ENCODE data around the gene MRGPRX1. TPM values are rescaled to one million over a fixed set of nuclear protein-coding genes. Genes with fewer than 3 reads are reported as not detected.

The MRGPRX1 gene
- total RNA-seq, 1 donor from 2014 or later: not detected

- H3K27ac Mint-ChIP-seq (ENCODE audit: unreplicated experiment): peak overlapping the region; percentile 74
- H3K36me3 Mint-ChIP-seq (ENCODE audit: low read depth, unreplicated experiment): peaks cover 6% of the 10 kb centered on the region
- H3K4me1 Mint-ChIP-seq (ENCODE audit: unreplicated experiment): peaks cover 6% of the 10 kb centered on the region
- no peak overlapping the region for H3K4me3 Mint-ChIP-seq (ENCODE audit: unreplicated experiment)
- peaks cover 3% of the 10 kb centered on the region for H3K27me3 Mint-ChIP-seq (ENCODE audit: unreplicated experiment)
- no peak for DNase-seq (ENCODE audit: low spot score)
- no peaks in the 10 kb centered on the region for H3K9me3 Mint-ChIP-seq (ENCODE audit: unreplicated experiment)
- no peak for TF ChIP-seq CTCF (IDR thresholded peaks at IDR 0.05; ENCODE audit: unreplicated experiment)
Measured at GRCh38 chr11:18972336-18972735, 33.1 kb upstream of the MRGPRX1 start.

GRCh38 chr11:18969720-18970119 is 30.5 kb upstream of the MRGPRX1 start:
- no peak overlapping the region for H3K27ac Mint-ChIP-seq (ENCODE audit: unreplicated experiment)
- H3K4me3 Mint-ChIP-seq (ENCODE audit: unreplicated experiment): no peak overlapping the region
- peaks cover 3% of the 10 kb centered on the region for H3K27me3 Mint-ChIP-seq (ENCODE audit: unreplicated experiment)
- H3K9me3 Mint-ChIP-seq (ENCODE audit: unreplicated experiment): no peaks in the 10 kb centered on the region
- no peak for DNase-seq (ENCODE audit: low spot score)
- H3K4me1 Mint-ChIP-seq (ENCODE audit: unreplicated experiment): peaks cover 6% of the 10 kb centered on the region
- H3K36me3 Mint-ChIP-seq (ENCODE audit: low read depth, unreplicated experiment): peaks cover 6% of the 10 kb centered on the region
- no peak for TF ChIP-seq CTCF (IDR thresholded peaks at IDR 0.05; ENCODE audit: unreplicated experiment)

- peaks cover 1% of the 10 kb centered on the region for H3K27me3 Mint-ChIP-seq (ENCODE audit: unreplicated experiment)
- DNase-seq (ENCODE audit: low spot score): no peak
- H3K27ac Mint-ChIP-seq (ENCODE audit: unreplicated experiment): no peak overlapping the region
- peaks cover 20% of the 10 kb centered on the region for H3K4me1 Mint-ChIP-seq (ENCODE audit: unreplicated experiment)
- H3K4me3 Mint-ChIP-seq (ENCODE audit: unreplicated experiment): no peak overlapping the region
- no peak for TF ChIP-seq CTCF (IDR thresholded peaks at IDR 0.05; ENCODE audit: unreplicated experiment)
- H3K9me3 Mint-ChIP-seq (ENCODE audit: unreplicated experiment): no peaks in the 10 kb centered on the region
- H3K36me3 Mint-ChIP-seq (ENCODE audit: low read depth, unreplicated experiment): no peaks in the 10 kb centered on the region
Measured at GRCh38 chr11:18958221-18958910, 19.2 kb upstream of the MRGPRX1 start.

- Mint-ChIP-seq H3K27me3 (ENCODE audit: unreplicated experiment) (peaks cover 1% of the 10 kb centered on the region), H3K4me1 (ENCODE audit: unreplicated experiment) (peaks cover 20% of the 10 kb centered on the region), H3K27ac (ENCODE audit: unreplicated experiment) (peak overlapping the region; percentile 92), H3K36me3 (ENCODE audit: low read depth, unreplicated experiment) (no peaks in the 10 kb centered on the region), H3K4me3 (ENCODE audit: unreplicated experiment) (peak overlapping the region; percentile 21), H3K9me3 (ENCODE audit: unreplicated experiment) (no peaks in the 10 kb centered on the region)
- no peak for DNase-seq (ENCODE audit: low spot score)
- TF ChIP-seq CTCF (IDR thresholded peaks at IDR 0.05; ENCODE audit: unreplicated experiment): no peak
Measured at GRCh38 chr11:18956630-18957029, 17.4 kb upstream of the MRGPRX1 start.

GRCh38 chr11:18936002-18936673 is 3.1 kb downstream of the MRGPRX1 start:
- DNase-seq (ENCODE audit: low spot score): no peak
- H3K4me3 Mint-ChIP-seq (ENCODE audit: unreplicated experiment): no peak overlapping the region
- peaks cover 5% of the 10 kb centered on the region for H3K4me1 Mint-ChIP-seq (ENCODE audit: unreplicated experiment)
- no peaks in the 10 kb centered on the region for H3K36me3 Mint-ChIP-seq (ENCODE audit: low read depth, unreplicated experiment)
- H3K9me3 Mint-ChIP-seq (ENCODE audit: unreplicated experiment): no peaks in the 10 kb centered on the region
- no peaks in the 10 kb centered on the region for H3K27me3 Mint-ChIP-seq (ENCODE audit: unreplicated experiment)
- no peak for TF ChIP-seq CTCF (IDR thresholded peaks at IDR 0.05; ENCODE audit: unreplicated experiment)
- H3K27ac Mint-ChIP-seq (ENCODE audit: unreplicated experiment): no peak overlapping the region

Data from endothelial cell (in vitro differentiated cells).